ENCODE results near the gene DEFB112.

DNA sequence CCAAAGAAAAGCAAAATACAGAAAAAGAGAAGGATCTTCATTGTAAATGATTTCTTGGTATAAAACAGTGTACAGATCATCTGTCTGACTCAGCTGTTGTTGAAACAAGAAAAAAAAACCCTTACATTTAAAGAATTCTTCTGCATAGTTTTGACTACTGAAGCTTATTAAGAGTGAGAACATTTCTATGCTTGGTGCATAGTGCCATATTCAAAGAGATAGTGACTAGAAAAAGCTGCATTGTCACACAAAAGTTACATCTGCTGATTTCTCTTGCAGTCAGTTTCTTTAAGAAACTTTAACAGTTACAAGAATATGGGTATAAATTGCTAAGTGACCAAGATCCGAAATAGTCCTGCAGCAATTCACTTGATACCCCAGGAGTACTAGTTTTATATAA is at the start of gene DEFB112:
- TF ChIP-seq POLR2A (IDR thresholded peaks at IDR 0.05; ENCODE audit: low read length) (no peak), GATA1 (IDR thresholded peaks at IDR 0.05; ENCODE audit: low read depth, low read length) (no peak)

Measured in erythroblast (primary cell).